Panc1 (cell line): Measurements from ENCODE around the gene KRT35. TPM values are rescaled to one million over a fixed set of nuclear protein-coding genes. Genes with fewer than 3 reads are reported as not detected.
A peak's percentile ranks its signal among the peaks of the same experiment; 100 is the strongest.

Experiments
- ATAC-seq: fragments of 200-7000 bp; cut with Tn5 transposase; 2 replicates; pipeline ENCODE4 v1.9.1; 2020; ENCODE audit warnings: mild to moderate bottlenecking, moderate library complexity
- BruUV-seq: library from RNA; stranded (reverse); fragments of 400-500 nt; replicated peaks from 2 replicates; lab custom pipeline; 2021; lab: Mats Ljungman, UMichigan
- CTCF ChIA-PET: fragments of 300-600 bp; sonication (Branson Sonifier 250); formaldehyde crosslinking; loops from one replicate; lab custom pipeline; 2022; ENCODE audit warnings: antibody characterized with exemption; lab: Charles Lee
- POLR2A ChIA-PET: fragments of 300-600 bp; sonication (Branson Sonifier 250); formaldehyde crosslinking; loops from one replicate; lab custom pipeline; 2022; ENCODE audit warnings: antibody characterized with exemption; lab: Charles Lee
- DNase-seq: peaks from one replicate; pipeline ENCODE4 v3.0.0-alpha.2; 2010; ENCODE audit warnings: low read depth, low spot score
- H3K27ac ChIP-seq: 2 replicates; pipeline ENCODE4 v1.5.1; 2011; ENCODE audit warnings: mild to moderate bottlenecking, low read length, inconsistent platforms
- H3K27me3 ChIP-seq: fragments of 200-500 bp; sonication (Bioruptor generic); 2 replicates; pipeline ENCODE4 v1.6.0; 2014; ENCODE audit warnings: low read length, inconsistent platforms; ENCODE audit not compliant: control insufficient read depth, insufficient read depth
- H3K36me3 ChIP-seq: fragments of 200-500 bp; sonication (Bioruptor generic); 2 replicates; pipeline ENCODE4 v1.5.1; 2014; ENCODE audit warnings: inconsistent platforms, mild to moderate bottlenecking, low read length, moderate library complexity; ENCODE audit not compliant: control insufficient read depth, insufficient read depth
- H3K4me1 ChIP-seq: 2 replicates; pipeline ENCODE4 v1.5.1; 2011; ENCODE audit warnings: inconsistent platforms, mild to moderate bottlenecking, low read length, moderate library complexity; ENCODE audit not compliant: control insufficient read depth, insufficient read depth
- H3K4me3 ChIP-seq, 2 experiments: 2 replicates each; pipeline ENCODE4 v1.5.1; 2011 to 2012; ENCODE audit warnings: low read depth in 2 of 2, low read length in 2 of 2, mild to moderate bottlenecking in 2 of 2, inconsistent platforms in 1 of 2, moderate library complexity in 1 of 2
- H3K9me3 ChIP-seq: fragments of 200-500 bp; sonication (Bioruptor generic); 2 replicates; pipeline ENCODE4 v1.5.1; 2014; ENCODE audit warnings: low read depth, mild to moderate bottlenecking, inconsistent platforms, low read length, moderate library complexity; ENCODE audit not compliant: control insufficient read depth, insufficient read depth
- CTCF ChIP-seq: fragments of 450-650 bp; IDR thresholded peaks from 2 replicates; pipeline ENCODE4 v1.5.1; 2017; ENCODE audit warnings: mild to moderate bottlenecking
- POLR2AphosphoS5 ChIP-seq: IDR thresholded peaks from 2 replicates; pipeline ENCODE4 v1.6.1; 2012; ENCODE audit warnings: mild to moderate bottlenecking, low read depth, low read length, moderate library complexity
- REST ChIP-seq, 2 experiments: IDR thresholded peaks; 2 replicates each; pipeline ENCODE4 v1.6.1; 2011 to 2012; ENCODE audit warnings: low read depth in 2 of 2, control low read depth in 1 of 2, low read length in 1 of 2, mild to moderate bottlenecking in 1 of 2, moderate library complexity in 1 of 2; ENCODE audit not compliant: insufficient read depth in 1 of 2
- SIN3A ChIP-seq: IDR thresholded peaks from 2 replicates; pipeline ENCODE4 v1.6.1; 2012; ENCODE audit warnings: low read depth, mild to moderate bottlenecking, low read length, moderate library complexity, borderline replicate concordance; ENCODE audit not compliant: insufficient read depth
- TCF7L2 ChIP-seq: IDR thresholded peaks from 2 replicates; pipeline ENCODE4 v1.6.1; 2011; ENCODE audit warnings: mild to moderate bottlenecking, low read depth, low read length, inconsistent platforms
- in situ Hi-C: cut with HindIII; loops from 2 replicates; pipeline ENCODE4 v1.10.0; 2016; ENCODE audit warnings: low sequenced_read_pairs, low pct_unique_long_range_greater_than_20kb
- intact Hi-C: fragments of 100-400 bp; cut with micrococcal nuclease; formaldehyde crosslinking; loops from one replicate; pipeline ENCODE4 v1.10.0; 2022; ENCODE audit not compliant: unreplicated experiment
- total RNA-seq: library from RNA; stranded (reverse); gene quantifications from one replicate; pipeline ENCODE4 v1.2.1, GENCODE V29; 2021; ENCODE audit not compliant: unreplicated experiment

KRT35 gene
- total RNA-seq, 1 experiment from 2014 or later = not detected

- Histone ChIP-seq H3K27me3 (no peaks in the 10 kb centered on the region), H3K4me1 (0 out of 2 replicates have a peak, but pooled peaks cover 2% of the 10 kb centered on the region), H3K9me3 (no peaks in the 10 kb centered on the region), H3K36me3 (no peaks in the 10 kb centered on the region), H3K27ac (peak overlapping the region; percentile 39), H3K4me3 (no peak overlapping the region)
- TF ChIP-seq REST (IDR thresholded peaks at IDR 0.05; ENCODE audit: insufficient read depth in 1 of 2, low read depth in 2 of 2, low read length in 1 of 2) = no peak
- TF ChIP-seq SIN3A = no peak
- no peak for TF ChIP-seq POLR2AphosphoS5
- TF ChIP-seq CTCF = no peak
- no peak for TF ChIP-seq TCF7L2
- ATAC-seq (peak; percentile 38; the same call in 1 of the 2 replicates), DNase-seq (no peak)
- intact Hi-C loops (no loop called here), in situ Hi-C loops (no loop called here)
- POLR2A ChIA-PET = interaction anchor here (0.5 kb wide), 1 partner anchor 600 kb away, joined by 3 read pairs; no protein-coding TSS in a partner anchor
- BruUV-seq = no TSS peak
- CTCF ChIA-PET = no interaction called here
These were observed 2.7 kb downstream of the KRT35 start for GRCh38 chr17:41478237-41478636.

- CTCF ChIA-PET = interaction anchor here (0.7 kb wide), 1 partner anchor 84 kb away, joined by 4 read pairs; no protein-coding TSS in a partner anchor
These were observed 3.8 kb downstream of the KRT35 start for GRCh38 chr17:41476866-41477815.

More at GRCh38 chr17:41476866-41477815, 3.8 kb downstream of the KRT35 start:
- POLR2A ChIA-PET = no interaction called here
- no peaks in the 10 kb centered on the region for H3K9me3 ChIP-seq
- ATAC-seq = no peak
- H3K36me3 ChIP-seq = no peaks in the 10 kb centered on the region
- H3K27me3 ChIP-seq = no peaks in the 10 kb centered on the region
- intact Hi-C loops (no loop called here), in situ Hi-C loops (no loop called here)
- no TSS peak for BruUV-seq
- no peak for DNase-seq
- H3K4me3 ChIP-seq = no peak overlapping the region
- H3K4me1 ChIP-seq = no peaks in the 10 kb centered on the region
- H3K27ac ChIP-seq = no peak overlapping the region
- TF ChIP-seq TCF7L2 (no peak), REST (IDR thresholded peaks at IDR 0.05; ENCODE audit: insufficient read depth in 1 of 2, low read depth in 2 of 2, low read length in 1 of 2) (no peak), SIN3A (no peak), CTCF (no peak)
